Fibroblast of skin of scalp (primary cell): Measurements from ENCODE around the gene KCNIP4.
"Not testable (repeated sequence)": the region's sequence is repeated elsewhere in the genome, so short reads cannot be mapped to it uniquely, and the experiment has no call there.

Experiments used
- DNase-seq: peaks from one replicate; pipeline ENCODE4 v3.0.0-alpha.2; 2013

Gene KCNIP4

GRCh38 chr4:21452931-21453330 lies 495.6 kb downstream of the KCNIP4 start:
- no peak for DNase-seq

GRCh38 chr4:21451032-21451431 lies 497.5 kb downstream of the KCNIP4 start:
- peak; percentile 1 for DNase-seq

GRCh38 chr4:21450331-21450730 lies 498.2 kb downstream of the KCNIP4 start:
- no peak for DNase-seq

GRCh38 chr4:21447301-21448054 lies 501.1 kb downstream of the KCNIP4 start:
- DNase-seq: no peak

GRCh38 chr4:21420166-21420565 lies 528.4 kb downstream of the KCNIP4 start:
- DNase-seq: no peak

- DNase-seq: no peak
These were observed 532.8 kb downstream of the KCNIP4 start for GRCh38 chr4:21415728-21416127.

- DNase-seq: no peak
These were observed 534.7 kb downstream of the KCNIP4 start for GRCh38 chr4:21413807-21414370.

DNA sequence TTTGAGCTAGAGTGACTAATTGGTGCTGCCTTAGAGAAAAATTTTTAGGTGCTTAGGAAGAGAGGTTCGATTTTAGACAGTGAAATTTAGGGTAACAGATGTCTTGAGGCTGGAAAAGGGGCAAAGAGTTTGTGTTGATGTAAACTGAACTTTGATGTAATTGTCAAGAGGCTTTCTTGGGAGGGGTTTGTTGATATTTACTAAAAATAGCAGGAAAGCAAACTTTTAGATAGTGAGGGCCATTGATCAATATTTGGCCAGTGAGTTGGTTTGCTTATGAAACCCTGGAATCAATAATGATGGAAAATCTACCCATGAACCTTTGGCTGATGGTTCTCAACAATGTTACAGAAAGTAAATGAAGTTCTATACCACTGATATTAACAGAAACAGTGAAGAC lies 537.5 kb downstream of the KCNIP4 start:
- no peak for DNase-seq

DNA sequence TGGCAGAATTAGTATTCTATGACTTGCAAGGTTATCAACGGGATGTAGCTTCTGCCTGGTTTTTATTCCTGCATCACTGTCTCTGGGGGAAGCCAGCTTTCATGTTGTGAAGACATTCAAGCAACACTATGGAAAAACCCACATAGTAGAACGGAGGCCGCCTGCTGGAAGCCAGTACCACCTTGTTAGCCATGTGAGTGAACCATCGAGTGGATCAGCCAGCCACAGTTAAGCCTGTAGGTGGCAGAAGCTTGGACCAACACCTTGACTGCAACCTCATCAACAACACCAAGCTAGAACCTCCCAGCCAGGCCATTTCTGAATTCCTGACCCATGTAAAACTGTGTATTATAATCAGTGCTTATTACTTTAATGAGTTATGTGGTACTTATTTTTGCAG lies 538.2 kb downstream of the KCNIP4 start:
- no peak for DNase-seq

DNA sequence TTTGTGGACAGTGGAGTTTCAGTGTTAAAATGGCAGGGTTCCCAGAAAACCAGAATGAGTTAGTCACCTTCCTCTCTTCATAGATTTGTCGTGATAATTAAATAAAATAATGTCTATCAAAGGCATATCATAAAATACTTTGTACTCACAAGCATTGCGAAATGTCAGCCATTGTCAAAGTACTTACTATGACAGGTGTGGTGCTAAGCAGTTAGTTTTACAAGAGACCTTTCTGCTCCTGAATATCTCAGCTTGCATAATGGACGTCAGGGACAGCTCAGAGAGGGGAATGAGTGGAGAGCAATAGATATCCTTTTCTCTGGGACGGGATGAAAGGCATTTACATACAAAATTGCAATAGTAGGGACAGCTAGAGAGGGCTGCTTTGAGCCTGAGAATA lies 560.9 kb downstream of the KCNIP4 start:
- DNase-seq: no peak

- no peak for DNase-seq
These were observed 562.3 kb downstream of the KCNIP4 start for GRCh38 chr4:21386166-21386780.

GRCh38 chr4:21385706-21386105 lies 562.9 kb downstream of the KCNIP4 start:
- no peak for DNase-seq

- DNase-seq: no peak
These were observed 564.0 kb downstream of the KCNIP4 start for GRCh38 chr4:21384609-21385008.

GRCh38 chr4:21380861-21381260 lies 567.7 kb downstream of the KCNIP4 start:
- DNase-seq: no peak

GRCh38 chr4:21377046-21377445 lies 571.5 kb downstream of the KCNIP4 start:
- no peak for DNase-seq

GRCh38 chr4:21376176-21376575 lies 572.4 kb downstream of the KCNIP4 start:
- no peak for DNase-seq

GRCh38 chr4:21374641-21375368 lies 573.8 kb downstream of the KCNIP4 start:
- DNase-seq: no peak

DNA sequence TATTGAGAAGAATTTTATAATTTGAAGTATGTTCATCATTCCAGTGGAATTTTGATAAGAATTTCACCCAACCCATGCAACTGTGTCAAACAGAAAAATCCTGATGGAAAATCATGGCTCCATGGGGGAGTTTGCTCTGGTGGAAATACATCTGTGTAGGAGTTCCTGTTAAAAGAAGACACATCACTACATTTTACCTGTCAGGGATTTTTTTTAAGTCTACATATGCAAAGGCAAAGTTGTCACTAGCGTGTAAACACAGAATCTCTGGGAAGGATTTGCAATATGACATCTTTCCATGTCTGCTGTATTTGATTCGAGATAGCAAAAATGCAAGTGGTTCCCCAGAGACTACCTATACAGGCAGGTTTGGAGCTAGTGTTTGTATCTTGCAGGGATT lies 581.0 kb downstream of the KCNIP4 start:
- DNase-seq: no peak

- DNase-seq: no peak
These were observed 581.7 kb downstream of the KCNIP4 start for GRCh38 chr4:21366840-21367239.

GRCh38 chr4:21366312-21366711 lies 582.3 kb downstream of the KCNIP4 start:
- DNase-seq: no peak

- no peak for DNase-seq
These were observed 584.9 kb downstream of the KCNIP4 start for GRCh38 chr4:21363701-21364100.

DNA sequence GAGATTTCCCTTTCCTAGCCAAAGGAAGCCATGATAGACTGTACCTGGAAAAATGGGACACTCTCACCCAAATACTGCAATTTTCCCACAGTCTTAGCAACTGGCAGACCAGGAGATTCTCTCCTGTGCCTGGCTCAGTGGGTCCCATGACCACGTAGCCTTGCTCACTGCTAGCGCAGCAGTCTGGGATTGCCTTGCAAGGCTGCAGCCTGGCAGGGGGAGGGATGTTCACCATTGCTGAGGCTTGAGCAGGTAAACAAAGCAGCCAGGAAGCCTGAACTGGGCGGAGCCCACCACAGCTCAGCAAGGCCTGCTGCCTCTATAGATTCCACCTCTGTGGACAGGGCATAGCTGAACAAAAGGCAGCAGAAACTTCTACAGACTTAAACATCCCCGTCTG lies 596.2 kb downstream of the KCNIP4 start:
- not testable (repeated sequence) for DNase-seq

DNA sequence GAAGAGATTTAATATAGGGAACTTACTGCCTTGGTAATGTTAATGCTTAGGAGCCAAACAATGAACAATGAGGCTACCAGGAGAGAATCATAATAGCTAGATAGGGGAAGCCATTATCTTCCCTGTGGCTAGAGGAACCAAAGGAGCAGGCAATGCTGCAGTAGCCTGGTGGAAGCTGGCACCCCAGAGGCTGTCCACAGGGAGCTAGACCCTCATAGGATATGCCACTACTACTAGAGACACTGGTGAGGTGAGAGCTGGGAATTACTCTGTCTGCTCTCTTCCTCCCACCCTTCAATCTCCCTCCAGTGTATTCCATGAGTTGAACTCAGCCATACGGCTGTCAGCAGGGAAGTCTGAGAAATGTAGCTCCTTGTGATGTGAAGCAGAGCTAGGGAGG lies 601.4 kb downstream of the KCNIP4 start:
- no peak for DNase-seq
